Measurements from ENCODE around the gene TMEM151A.
"Not testable (repeated sequence)": the region's sequence is repeated elsewhere in the genome, so short reads cannot be mapped to it uniquely, and the experiment has no call there.

TMEM151A gene

DNA sequence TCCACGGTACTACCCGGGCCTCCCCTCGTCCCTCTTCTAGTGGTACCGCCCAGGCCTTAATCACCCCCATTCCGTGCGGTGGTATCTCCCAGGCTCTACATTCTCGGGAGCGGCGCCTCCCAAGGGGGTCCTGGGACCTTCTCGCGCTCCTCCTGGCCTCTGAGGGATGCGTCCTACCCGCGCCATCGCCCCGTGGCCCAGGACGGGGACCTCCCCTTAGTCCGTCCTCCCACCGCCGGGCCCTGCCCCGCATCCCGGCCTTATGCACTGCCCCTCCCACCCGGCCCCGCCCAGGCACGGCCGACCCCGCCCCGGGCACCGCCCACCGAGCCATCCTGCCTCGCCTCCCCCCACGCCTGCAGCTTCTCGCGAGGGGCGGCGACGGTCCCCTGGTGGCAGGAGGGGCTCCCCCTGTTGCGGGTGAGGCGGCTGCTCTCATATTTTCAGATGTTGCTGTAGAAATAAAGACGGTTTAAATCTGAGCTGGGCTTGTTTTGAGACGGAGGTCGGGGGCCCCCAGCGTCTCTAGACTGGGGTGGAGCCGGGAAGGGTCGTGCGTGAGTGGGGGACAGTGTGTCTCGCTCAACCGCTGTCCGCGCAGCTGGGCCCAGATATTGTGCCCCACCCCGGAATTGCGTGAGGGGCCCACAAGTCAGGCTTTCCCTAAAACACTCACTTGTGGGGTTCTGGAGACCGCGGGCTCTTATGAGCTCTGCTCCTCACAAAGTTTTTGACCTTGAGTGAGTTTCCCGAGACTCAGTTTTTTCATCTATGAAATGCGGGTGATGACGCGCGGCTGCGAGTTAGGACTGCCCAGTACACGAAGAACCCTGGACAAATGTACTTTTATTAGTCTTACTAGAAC lies 24.1 kb upstream of the TMEM151A start:
- peak; percentile 29 for DNase-seq (ENCODE audit: low read depth)

DNA sequence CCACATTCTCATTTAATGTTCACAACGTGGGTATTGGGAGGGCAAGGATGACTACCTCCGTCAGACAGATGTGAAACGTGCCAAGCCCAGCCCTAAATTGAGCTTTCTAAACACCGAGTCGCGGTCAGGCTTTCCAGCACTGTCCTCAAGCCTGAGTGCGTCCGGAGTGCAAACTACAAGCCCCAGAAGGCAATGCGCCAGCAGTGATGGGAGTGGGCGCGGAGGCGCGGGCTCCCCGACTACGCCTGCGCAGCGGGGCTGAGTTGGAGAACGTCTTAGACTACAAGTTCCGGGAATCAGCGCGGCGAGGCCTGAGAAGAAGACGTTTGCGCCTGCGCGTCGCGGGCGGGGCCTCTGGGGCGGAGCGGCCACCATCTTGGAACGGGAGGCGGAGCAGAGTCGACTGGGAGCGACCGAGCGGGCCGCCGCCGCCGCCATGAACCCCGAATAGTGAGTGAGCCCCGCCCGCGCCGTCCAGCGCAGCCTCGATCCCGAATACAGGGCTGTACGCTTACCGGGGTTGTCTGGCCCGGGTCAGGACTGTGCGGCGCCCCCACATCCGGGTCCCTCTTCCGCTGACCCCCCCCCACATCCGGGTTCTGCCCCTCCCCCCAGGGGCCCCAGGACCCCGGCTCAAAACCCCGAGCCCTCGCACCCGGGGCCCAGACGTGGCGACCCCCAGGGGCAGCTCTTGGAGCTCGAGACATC lies 23.3 kb upstream of the TMEM151A start, which contains the start of gene RAB1B:
Gene RAB1B (plus strand): TSS at position 396 of the 708 bp plus-strand sequence. CDS start 41 bp downstream, at position 437.
- peak; percentile 92 for DNase-seq (ENCODE audit: low read depth)

- no peak for DNase-seq (ENCODE audit: low read depth)
Measured at GRCh38 chr11:66268952-66269905, 22.5 kb upstream of the TMEM151A start.

DNA sequence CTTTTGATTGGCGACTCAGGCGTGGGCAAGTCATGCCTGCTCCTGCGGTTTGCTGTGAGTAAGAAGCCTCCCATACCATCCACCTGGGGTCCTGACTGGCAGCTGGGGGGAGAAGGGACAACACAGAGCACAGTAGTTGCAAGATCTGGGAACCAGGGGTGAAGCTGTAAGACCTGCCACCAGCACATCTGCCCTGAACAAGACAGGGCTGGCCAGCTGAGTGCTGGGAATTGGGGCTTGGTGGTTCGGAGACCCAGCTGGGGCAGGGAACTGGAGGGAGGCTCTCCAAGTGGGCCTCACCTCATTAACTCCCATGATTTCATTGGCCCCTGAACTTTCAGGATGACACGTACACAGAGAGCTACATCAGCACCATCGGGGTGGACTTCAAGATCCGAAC lies 19.9 kb upstream of the TMEM151A start:
- no peak for DNase-seq (ENCODE audit: low read depth)

GRCh38 chr11:66272596-66272995 lies 19.1 kb upstream of the TMEM151A start:
- DNase-seq (ENCODE audit: low read depth), result no peak

GRCh38 chr11:66274219-66274618 lies 17.5 kb upstream of the TMEM151A start:
- no peak for DNase-seq (ENCODE audit: low read depth)

GRCh38 chr11:66275396-66275795 lies 16.3 kb upstream of the TMEM151A start:
- no peak for DNase-seq (ENCODE audit: low read depth)

- no peak for DNase-seq (ENCODE audit: low read depth)
Measured at GRCh38 chr11:66275984-66276612, 15.6 kb upstream of the TMEM151A start.

DNA sequence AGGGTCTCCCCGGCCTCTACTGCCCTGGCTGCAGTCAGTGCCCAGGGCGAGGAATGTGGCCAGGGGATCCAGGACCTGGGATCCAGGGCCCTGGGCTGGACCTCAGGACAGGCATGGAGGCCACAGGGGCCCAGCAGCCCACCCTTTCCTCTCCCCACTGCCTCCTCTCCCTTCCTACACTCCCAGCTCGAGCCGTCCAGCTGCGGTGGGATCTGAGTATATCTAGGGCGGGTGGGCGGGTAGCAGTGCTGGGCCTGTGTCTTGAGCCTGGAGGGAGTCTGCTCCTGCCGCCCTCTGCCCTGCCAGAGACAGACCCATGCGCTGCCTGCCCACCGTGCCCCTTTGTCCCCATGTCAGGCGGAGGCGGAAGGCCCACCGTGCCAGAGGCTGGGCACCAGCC lies 15.1 kb upstream of the TMEM151A start:
- not testable (repeated sequence) for DNase-seq (ENCODE audit: low read depth)

DNA sequence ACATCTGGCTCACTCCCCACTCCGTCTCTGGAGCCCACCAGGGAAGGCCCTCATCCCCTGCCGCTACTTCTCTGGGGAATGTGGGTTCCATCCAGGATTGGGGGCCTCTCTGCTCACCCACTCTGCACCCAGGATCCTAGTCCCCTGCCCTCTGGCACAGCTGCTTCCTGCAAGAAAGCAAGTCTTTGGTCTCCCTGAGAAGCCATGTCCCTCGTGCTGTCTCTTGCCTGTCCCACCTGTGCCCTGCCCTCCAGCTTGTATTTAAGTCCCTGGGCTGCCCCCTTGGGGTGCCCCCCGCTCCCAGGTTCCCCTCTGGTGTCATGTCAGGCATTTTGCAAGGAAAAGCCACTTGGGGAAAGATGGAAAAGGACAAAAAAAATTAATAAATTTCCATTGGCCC lies 14.6 kb upstream of the TMEM151A start:
- not testable (repeated sequence) for DNase-seq (ENCODE audit: low read depth)

- DNase-seq (ENCODE audit: low read depth), result no peak
Measured at GRCh38 chr11:66277471-66278362, 14.0 kb upstream of the TMEM151A start, which contains the start of gene CNIH2. CNIH2 (plus strand) TSS chr11:66278175; CDS start chr11:66278457, 282 bp downstream.

GRCh38 chr11:66278363-66279091 lies 13.2 kb upstream of the TMEM151A start:
- no peak for DNase-seq (ENCODE audit: low read depth)

DNA sequence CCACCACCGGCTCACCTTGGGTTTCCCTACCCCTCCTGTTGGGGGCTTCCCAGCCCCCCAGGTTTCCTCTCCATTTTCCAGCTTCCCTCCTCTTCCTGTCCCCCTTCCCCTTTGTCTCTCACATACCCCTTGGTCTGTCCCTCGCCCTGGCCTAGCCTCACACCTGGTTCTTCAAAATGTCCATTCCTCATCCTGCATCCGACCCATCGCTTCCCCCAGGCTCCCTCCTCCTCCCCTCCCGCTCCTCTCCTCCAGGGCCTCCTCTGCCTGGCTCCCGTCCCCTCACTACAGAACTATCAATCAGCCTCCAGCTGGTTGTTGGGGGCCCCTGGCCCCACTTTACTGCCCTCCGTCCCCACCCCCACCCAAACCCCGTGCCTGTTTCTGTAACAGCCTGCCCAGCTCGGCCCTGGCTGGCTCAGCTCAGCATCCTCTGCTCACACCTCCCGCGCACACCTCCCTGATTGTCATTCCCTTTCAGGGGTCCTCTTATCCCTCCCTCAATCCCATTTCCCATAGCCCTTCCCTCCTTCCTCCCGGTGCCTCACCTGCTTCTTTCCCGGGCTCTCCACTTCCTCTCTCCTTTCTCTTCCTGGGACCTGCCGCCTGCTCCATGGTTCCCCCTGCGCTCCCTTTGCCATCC lies 12.5 kb upstream of the TMEM151A start:
- DNase-seq (ENCODE audit: low read depth), result no peak

DNA sequence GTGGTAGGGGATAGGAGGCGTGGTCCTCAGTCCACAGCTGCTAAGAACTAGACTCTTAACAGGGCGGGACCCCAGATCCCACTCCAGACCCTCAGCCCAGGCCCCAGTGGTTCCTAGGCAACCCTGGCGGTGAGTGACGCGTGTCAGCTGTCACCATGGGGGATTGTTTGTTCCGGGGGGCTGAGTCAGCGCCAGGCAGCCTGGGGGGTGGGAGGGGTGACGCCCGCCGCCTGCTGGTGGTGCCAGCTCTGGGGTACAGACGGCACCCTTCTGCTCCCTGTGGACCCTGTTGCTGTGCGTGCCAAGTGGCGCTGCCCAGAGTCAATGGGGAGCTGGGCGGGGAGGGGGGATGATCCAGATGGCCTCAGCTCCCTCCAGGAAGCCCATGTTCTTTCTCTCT lies 11.3 kb upstream of the TMEM151A start:
- no peak for DNase-seq (ENCODE audit: low read depth)

- no peak for DNase-seq (ENCODE audit: low read depth)
Measured at GRCh38 chr11:66281001-66281400, 10.7 kb upstream of the TMEM151A start.

DNA sequence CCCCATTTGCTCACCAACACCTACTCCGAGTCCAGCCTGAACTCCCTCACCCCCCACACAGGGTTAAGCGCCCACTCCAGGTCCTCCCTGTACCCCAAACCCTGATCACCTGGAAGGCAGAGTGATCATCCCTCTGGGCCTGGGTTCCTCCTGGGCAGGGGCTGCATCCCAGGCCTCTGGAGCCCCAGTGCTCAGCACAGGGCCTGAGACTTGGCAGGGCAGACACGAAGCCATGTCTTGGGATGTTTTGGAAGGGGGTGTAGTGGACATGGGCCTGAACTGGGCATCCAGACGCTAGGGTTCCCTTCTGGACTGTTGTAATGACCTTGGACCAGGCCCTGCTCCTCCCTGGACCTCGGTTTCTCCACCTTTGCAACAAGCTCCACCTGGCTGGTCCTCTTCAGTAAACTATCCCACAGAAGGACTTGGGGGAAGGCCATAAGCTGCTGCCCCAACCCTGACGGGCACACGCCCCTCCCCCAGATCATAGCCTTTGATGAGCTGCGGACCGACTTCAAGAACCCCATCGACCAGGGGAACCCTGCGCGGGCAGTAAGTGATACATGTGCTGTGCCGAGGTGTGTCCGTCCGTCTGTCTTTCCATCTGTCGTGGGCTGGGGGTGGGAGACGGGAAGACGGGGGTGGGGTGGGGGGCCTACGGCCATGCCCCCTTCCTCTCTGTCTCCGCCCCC lies 9.8 kb upstream of the TMEM151A start:
- no peak for DNase-seq (ENCODE audit: low read depth)

GRCh38 chr11:66282468-66283455 lies 8.9 kb upstream of the TMEM151A start:
- peak; percentile 52 for DNase-seq (ENCODE audit: low read depth)
